CD4-positive, alpha-beta T cell treated with Interleukin-15 for 4 hours (primary cell): ENCODE data around the gene RAB31.

Experiments used
- DNase-seq: peaks from one replicate; pipeline ENCODE4 v3.0.0-alpha.2; 2020; ENCODE audit warnings: low spot score

RAB31 gene

GRCh38 chr18:9694174-9694573 lies 13.9 kb upstream of the RAB31 start:
- no peak for DNase-seq

GRCh38 chr18:9694952-9695495 lies 13.1 kb upstream of the RAB31 start:
- DNase-seq: no peak

DNA sequence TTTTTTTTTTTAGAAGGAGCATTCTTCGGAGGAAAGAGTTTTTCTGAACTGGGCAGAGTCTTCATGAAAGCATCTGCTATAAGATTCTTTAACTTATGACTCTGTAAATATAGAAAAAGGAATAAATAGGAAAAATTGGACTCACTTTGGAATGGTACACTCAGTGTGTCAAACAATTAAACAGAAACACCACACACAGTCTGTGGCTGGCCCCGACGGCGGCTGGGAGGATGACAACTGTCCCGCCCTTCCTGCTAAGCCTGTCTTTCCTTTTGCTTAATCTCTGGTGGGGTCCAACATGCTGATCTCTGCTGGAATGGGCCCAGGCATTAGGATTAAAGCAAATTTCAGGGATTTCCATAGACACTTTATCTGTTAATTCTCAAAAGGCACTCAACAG lies 12.5 kb upstream of the RAB31 start:
- DNase-seq: no peak

- no peak for DNase-seq
Observed at GRCh38 chr18:9696112-9696511, 12.0 kb upstream of the RAB31 start.

GRCh38 chr18:9696701-9697100 lies 11.4 kb upstream of the RAB31 start:
- no peak for DNase-seq

GRCh38 chr18:9697121-9697520 lies 11.0 kb upstream of the RAB31 start:
- DNase-seq: no peak

GRCh38 chr18:9698497-9698896 lies 9.6 kb upstream of the RAB31 start:
- DNase-seq: no peak

DNA sequence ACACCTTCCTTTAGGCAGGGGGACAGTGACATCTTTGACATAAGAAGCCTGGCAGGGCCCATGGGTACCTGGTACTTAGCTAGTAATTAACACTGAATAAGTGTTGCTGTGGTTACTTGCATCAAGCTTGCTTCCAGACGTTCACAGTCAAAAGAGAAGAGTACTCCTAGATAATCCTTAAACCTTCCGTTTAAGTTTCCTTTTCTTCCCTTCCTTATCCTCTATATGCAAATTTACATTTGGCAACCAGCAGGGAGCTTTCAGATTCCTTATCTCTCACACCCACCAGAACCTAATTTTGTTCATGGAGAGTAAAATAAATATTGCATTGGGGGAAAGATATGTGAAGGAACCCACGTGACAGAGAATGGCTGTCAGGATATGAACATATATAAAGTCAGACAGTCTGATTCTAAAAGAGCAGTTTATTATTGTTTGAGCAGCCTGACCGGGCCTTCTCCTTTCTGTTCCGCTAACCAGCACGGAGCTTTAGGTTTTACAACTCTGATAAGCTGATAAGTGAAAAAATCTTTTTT lies 7.8 kb upstream of the RAB31 start:
- no peak for DNase-seq

- DNase-seq: no peak
Observed at GRCh38 chr18:9701609-9702349, 6.3 kb upstream of the RAB31 start.

DNA sequence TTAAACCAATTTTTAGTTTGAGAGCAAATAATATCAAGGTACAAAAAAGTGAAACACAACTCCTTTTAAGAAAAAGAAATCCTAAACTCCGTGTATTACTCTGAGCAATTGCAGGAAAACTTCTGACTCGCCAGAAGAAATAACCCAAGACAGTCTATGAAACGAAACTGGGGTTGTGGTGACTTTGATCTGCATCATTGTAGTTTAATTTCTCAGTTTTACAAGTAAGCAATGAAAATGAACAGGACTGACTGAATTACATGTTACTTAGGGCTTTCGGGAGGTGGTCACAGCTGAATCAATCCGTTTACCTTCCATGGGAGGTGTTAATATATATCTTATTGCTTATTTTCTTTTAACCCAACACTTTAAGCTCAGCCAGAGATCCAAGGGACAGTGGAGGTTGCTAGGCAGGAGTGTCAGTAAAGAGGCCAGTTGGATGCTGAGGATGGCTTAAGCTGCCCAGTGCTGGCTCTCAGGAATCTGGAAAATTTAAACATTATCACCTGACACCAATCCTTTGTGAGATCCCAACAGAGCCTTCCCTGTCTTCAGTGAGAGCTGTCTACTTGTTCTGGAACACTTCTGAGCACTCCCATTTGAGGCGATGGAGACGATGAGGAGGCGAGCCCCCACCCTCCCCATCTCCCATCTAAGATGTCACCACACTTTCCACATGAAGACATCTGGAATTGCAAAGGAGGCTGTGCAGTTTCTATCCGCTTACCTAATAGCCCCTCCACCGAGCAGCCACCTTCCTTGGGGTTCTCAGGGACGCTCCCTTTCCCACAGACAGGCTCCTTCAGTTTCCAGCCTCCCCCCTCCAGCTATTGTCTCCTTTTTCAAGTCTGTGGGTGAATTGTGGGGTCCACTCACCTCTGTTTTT lies 3.6 kb upstream of the RAB31 start:
- no peak for DNase-seq

GRCh38 chr18:9705183-9705829 lies 2.8 kb upstream of the RAB31 start:
- DNase-seq: no peak

DNA sequence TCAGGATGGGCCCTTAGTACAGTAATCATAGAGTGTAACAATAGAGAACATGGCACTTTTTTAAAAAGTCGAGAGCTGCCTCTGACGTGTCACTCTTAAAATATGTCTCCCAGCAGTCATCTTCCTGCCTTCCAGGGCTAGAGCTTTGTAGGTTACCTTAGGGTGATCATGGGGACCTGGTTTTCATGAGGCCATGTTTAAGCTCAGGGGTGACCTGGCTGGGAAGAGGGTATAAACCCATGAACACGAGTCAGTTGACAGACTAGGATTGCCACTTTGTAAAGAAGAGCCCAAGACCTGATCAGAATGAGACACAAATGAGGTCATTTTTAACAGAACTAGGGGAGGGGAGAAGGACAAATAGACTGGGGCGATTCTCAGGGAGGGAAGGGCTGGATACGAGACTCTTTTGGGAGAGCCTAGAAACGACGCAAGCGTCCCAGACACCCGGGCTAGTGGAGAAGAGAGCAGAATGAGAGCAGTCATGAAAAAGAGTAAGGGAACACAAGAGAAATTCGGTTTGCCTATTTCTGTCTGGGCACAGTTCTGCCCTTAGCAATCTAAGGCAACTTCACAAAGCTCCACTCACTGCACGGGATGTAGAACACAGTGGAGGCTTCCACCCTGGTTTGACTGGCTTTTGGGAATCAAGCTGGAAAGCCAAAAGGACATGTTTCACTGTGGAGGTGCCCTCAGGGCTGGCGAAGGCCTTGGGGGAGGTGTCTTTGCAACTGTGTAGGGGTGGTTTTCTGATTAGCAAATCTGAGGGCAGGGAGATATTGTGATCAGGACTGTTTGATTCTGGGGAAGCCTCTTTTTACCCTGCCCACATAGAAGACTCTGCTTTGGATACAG lies 1.8 kb upstream of the RAB31 start:
- DNase-seq: no peak

DNA sequence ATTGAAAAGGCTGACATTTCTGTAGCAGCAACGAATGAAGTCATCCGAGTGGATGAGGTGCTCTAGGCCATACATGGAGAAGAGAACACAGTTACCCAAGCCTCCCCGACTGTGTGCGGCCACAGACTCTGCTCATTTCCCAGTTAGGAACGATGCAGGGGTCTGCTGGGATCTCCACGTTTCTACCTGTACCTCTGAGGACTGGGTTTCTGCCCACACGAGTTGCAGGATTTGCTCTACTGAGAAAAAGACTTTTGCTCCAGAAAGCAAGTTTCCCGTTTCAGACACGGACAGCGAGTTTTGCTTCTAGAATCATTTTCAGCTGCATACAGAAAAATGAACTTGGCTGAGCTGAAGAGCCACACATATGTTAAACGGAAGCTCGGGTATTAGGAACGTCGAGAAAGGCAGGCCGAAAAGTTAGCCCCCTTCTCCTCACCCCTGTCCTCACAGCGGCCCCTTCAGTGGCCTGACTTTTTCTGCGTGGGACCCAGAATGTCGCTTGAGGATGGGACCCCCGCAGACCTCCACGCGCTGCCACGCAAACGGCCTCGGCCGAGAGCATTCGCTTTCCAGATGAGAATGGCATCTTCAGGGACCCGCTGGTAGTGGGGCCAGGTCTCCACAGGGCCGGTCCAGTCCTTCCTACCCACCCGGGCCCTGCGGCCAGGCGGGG lies 582 bp upstream of the RAB31 start:
- DNase-seq: no peak

DNA sequence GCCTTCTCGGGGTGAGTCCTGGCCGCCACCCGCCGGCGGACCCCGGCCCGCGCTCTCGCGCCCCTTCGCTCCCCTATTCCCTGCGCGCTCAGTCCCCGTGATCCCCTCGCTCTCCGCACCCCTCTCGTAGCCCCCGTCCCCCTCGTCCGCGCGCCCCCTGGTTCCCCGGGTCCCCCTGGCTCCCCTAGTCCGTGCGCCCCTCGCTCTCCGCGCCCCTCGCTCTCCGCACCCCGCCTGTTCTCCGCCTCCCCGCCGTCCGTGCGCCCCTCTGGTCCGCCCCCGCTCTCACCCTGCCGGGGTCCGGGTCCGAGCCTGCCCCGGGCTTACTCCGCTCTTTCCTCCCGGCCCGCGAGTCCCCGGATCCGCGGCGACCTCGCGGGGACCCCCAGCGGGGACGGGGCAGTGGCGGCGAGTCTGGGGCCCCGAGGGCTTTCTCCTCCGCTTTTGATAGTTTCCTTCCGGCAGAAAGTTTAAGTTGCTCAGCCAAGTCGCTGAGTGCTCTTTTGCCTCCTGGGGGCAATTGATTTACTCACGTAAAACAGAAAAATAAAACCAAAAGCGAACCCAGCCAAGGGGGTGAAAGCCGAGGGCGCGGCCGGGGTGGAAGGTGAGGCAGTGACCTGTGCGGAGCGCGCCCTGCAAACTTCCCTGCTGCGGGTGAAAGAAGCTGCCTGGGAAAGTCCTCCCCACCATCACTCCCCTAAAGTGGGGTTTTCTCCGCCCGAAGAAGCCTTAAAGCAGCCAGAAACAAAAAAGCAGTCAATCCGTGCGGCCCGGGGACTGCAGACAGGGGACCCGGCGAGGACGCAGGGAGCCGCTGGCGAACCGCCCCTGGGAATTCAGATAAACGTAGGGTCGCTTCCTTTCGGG lies 568 bp downstream of the RAB31 start:
- DNase-seq: no peak

- no peak for DNase-seq
Observed at GRCh38 chr18:9709304-9709877, 1.3 kb downstream of the RAB31 start.

GRCh38 chr18:9710037-9710436 lies 1.9 kb downstream of the RAB31 start:
- no peak for DNase-seq

- peak; percentile 10 for DNase-seq
Observed at GRCh38 chr18:9711361-9712129, 3.4 kb downstream of the RAB31 start.

DNA sequence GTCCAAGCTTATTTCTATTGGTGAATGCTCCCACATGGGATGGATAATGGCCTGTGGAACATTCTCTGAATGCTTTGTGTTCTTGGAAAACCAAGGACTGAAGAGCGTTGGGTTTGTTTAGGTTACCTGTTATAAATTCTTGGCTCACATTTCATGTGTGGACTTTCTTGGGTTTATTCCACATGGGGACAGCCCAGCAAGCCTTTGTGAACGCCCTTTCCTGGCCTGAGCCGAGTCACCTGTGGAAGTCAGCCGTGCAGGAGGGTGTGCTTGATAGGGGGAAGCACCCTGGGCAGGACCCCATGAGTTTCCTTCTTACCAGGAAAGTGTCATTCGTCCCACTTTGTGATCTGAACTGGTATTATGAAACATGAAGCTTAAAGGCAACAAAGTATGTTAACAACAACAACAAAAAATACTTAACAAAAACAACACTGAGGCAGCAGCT lies 4.1 kb downstream of the RAB31 start:
- DNase-seq: no peak

DNA sequence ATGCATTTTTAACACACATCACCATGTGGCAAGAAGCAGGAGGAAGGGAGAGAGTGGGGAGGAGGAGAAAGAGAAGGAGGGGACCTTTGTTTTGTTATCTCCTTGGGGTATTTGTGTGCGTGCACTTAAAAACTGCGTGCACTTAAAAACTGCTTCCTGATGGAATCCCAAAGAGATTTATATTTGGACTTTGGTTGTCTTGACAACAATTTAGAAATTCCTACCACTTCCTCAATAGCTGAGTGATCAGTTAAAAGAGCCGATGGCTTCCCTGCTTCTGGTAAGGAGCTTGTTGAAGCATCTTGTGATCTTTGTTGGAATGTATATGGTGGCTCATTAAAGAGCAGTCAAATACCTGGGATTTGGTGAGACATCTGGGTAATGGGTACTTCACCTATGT lies 4.5 kb downstream of the RAB31 start:
- no peak for DNase-seq
